Loucy (cell line): ENCODE data around the gene AGBL3.

Source experiments
- H2AFZ ChIP-seq: fragments of 200-600 bp; sonication (generic); 2 replicates; pipeline ENCODE4 v1.6.0; 2016; ENCODE audit warnings: antibody characterized with exemption, mild to moderate bottlenecking, low read length, moderate library complexity
- H3F3A ChIP-seq: fragments of 200-600 bp; 2 replicates; pipeline ENCODE4 v1.6.0; 2016; ENCODE audit warnings: antibody characterized with exemption, low read depth, mild to moderate bottlenecking
- H3K27me3 ChIP-seq: fragments of 200-600 bp; sonication (generic); 2 replicates; pipeline ENCODE4 v1.6.1; 2014; ENCODE audit warnings: low read length, mild to moderate bottlenecking; ENCODE audit not compliant: insufficient read depth, poor library complexity, severe bottlenecking
- H3K36me3 ChIP-seq: fragments of 200-600 bp; sonication (generic); 2 replicates; pipeline ENCODE4 v1.6.1; 2016; ENCODE audit warnings: low read length; ENCODE audit not compliant: insufficient read depth
- H3K4me1 ChIP-seq: fragments of 200-600 bp; sonication (generic); 2 replicates; pipeline ENCODE4 v1.5.1; 2014; ENCODE audit warnings: low read length, mild to moderate bottlenecking; ENCODE audit not compliant: insufficient read depth, poor library complexity, severe bottlenecking
- H3K4me2 ChIP-seq: fragments of 200-600 bp; sonication (generic); 2 replicates; pipeline ENCODE4 v1.6.0; 2014; ENCODE audit warnings: antibody characterized with exemption, low read length, low read depth, mild to moderate bottlenecking; ENCODE audit not compliant: poor library complexity, severe bottlenecking
- H3K4me3 ChIP-seq: fragments of 200-600 bp; sonication (generic); 2 replicates; pipeline ENCODE4 v1.5.1; 2014; ENCODE audit warnings: low read length, mild to moderate bottlenecking, mixed read lengths; ENCODE audit not compliant: poor library complexity, severe bottlenecking
- H3K79me2 ChIP-seq: fragments of 200-600 bp; sonication (generic); 2 replicates; pipeline ENCODE4 v1.6.1; 2014; ENCODE audit warnings: low read length; ENCODE audit not compliant: insufficient read depth
- H3K9ac ChIP-seq: fragments of 200-600 bp; sonication (generic); 2 replicates; pipeline ENCODE4 v1.6.0; 2014; ENCODE audit warnings: mild to moderate bottlenecking, low read depth, low read length, moderate library complexity; ENCODE audit not compliant: poor library complexity, severe bottlenecking
- H3K9me2 ChIP-seq: fragments of 200-600 bp; sonication (generic); replicated peaks from 2 replicates; pipeline ENCODE4 v1.6.1; 2016; ENCODE audit warnings: low read depth, low read length, mixed read lengths
- H3K9me3 ChIP-seq: fragments of 200-600 bp; sonication (generic); 2 replicates; pipeline ENCODE4 v1.6.1; 2014; ENCODE audit warnings: mild to moderate bottlenecking, antibody characterized with exemption, low read length, low read depth; ENCODE audit not compliant: insufficient read depth
- H4K20me1 ChIP-seq: fragments of 200-600 bp; sonication (generic); 2 replicates; pipeline ENCODE4 v1.6.0; 2014; ENCODE audit warnings: antibody characterized with exemption, low read length, mild to moderate bottlenecking; ENCODE audit not compliant: insufficient read depth, poor library complexity, severe bottlenecking
- EZH2phosphoT487 ChIP-seq: fragments of 200-600 bp; IDR thresholded peaks from 2 replicates; pipeline ENCODE4 v1.6.1; 2018; ENCODE audit warnings: antibody characterized with exemption, mild to moderate bottlenecking, moderate library complexity, borderline replicate concordance
- TF ChIP-seq, protein P1 (sequence below): fragments of 200-600 bp; sonication (generic); conservative IDR thresholded peaks from 2 replicates; pipeline ENCODE4 v1.5.1; 2014; ENCODE audit warnings: mild to moderate bottlenecking, antibody characterized with exemption, low read length

Gene AGBL3

DNA sequence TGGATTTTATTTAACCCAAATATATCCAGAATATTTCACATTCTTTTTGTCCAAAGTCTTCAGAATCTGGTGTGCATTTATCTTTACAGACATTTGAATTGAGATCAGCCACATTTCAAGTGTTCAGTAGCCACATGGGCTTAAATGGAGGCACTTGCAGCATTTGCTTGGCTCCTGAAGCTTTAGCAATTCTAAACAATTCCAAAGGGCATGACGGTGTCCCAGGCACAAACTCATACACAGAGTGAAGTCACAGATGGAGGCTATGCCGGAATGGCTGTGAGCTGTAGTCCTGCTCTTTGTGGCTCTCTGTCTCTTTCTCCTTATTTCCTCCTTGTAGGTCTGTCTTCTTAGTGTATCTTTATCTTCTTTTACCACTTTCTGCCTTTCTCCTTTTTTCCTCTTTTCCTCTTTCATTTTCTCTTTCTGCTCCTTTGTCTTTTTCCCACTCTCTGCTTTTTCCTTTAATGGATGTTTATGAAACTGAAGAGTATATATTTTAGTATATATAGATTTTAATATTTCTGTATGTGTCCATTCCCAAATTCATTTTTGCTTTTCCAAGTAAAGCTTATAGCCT lies 7.7 kb downstream of the AGBL3 start:
- H3K9ac ChIP-seq: no peak overlapping the region
- H2AFZ ChIP-seq: no peak overlapping the region
- H3K9me2 ChIP-seq: no peaks in the 10 kb centered on the region
- no peaks in the 10 kb centered on the region for H3K27me3 ChIP-seq
- H3K36me3 ChIP-seq: no peaks in the 10 kb centered on the region
- no peaks in the 10 kb centered on the region for H3K9me3 ChIP-seq
- H3K4me3 ChIP-seq: no peak overlapping the region
- no peaks in the 10 kb centered on the region for H4K20me1 ChIP-seq
- TF ChIP-seq, protein P1, sequence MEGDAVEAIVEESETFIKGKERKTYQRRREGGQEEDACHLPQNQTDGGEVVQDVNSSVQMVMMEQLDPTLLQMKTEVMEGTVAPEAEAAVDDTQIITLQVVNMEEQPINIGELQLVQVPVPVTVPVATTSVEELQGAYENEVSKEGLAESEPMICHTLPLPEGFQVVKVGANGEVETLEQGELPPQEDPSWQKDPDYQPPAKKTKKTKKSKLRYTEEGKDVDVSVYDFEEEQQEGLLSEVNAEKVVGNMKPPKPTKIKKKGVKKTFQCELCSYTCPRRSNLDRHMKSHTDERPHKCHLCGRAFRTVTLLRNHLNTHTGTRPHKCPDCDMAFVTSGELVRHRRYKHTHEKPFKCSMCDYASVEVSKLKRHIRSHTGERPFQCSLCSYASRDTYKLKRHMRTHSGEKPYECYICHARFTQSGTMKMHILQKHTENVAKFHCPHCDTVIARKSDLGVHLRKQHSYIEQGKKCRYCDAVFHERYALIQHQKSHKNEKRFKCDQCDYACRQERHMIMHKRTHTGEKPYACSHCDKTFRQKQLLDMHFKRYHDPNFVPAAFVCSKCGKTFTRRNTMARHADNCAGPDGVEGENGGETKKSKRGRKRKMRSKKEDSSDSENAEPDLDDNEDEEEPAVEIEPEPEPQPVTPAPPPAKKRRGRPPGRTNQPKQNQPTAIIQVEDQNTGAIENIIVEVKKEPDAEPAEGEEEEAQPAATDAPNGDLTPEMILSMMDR: no peak
- H3K4me1 ChIP-seq: peaks cover 20% of the 10 kb centered on the region
- peaks cover 16% of the 10 kb centered on the region for H3K79me2 ChIP-seq
- H3F3A ChIP-seq: no peaks in the 10 kb centered on the region
- no peak overlapping the region for H3K4me2 ChIP-seq

DNA sequence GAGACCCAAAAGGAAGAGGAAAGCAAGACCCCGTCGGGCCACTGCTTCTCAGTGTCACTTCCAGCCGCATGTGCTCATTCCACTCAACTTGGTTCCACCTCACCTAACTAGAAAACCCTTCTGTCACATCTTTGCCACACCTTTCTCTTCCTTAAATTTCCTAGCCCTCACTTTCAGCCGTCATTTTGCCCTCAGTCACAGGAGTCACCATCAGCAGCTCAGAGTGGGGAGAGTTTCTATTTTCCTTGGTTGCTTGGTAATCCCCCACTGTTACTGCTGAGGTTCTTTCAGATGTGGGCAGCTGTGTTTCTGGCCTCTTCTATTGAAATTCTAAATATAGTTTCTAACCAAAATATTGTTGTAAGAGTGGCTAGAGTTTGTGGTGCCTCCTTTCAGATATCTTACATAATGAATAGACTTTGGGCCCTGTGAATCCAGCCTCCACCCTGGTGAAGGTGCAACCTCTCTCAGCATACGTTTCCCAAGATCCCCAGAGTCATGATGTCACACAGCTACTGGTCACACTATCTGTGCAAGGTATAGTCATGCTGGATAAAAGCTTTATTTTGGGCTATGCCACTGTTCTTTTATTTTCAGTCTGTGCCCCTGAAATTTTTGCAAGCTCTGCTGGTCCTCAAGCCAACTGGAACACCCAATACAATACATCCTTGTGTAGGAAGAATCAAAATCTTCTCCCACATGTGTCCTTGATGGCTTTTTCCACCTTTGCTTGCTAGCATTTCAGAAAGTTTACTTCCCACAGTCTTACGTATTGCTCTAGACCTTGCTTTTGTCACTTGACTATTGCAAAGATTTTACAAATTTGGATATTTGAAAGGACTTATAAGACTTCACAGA lies 9.2 kb downstream of the AGBL3 start:
- H3K27me3 ChIP-seq: no peaks in the 10 kb centered on the region
- no peak overlapping the region for H3K4me2 ChIP-seq
- H3K4me1 ChIP-seq: peaks cover 8% of the 10 kb centered on the region
- no peaks in the 10 kb centered on the region for H3K9me2 ChIP-seq
- H2AFZ ChIP-seq: no peak overlapping the region
- TF ChIP-seq EZH2phosphoT487: no peak
- TF ChIP-seq, protein P1: no peak
- no peak overlapping the region for H3K9ac ChIP-seq
- peaks cover 5% of the 10 kb centered on the region; the same call in 1 of the 2 replicates for H3K79me2 ChIP-seq
- no peaks in the 10 kb centered on the region for H3K36me3 ChIP-seq
- H4K20me1 ChIP-seq: no peaks in the 10 kb centered on the region
- no peaks in the 10 kb centered on the region for H3F3A ChIP-seq
- no peaks in the 10 kb centered on the region for H3K9me3 ChIP-seq
- H3K4me3 ChIP-seq: no peak overlapping the region

DNA sequence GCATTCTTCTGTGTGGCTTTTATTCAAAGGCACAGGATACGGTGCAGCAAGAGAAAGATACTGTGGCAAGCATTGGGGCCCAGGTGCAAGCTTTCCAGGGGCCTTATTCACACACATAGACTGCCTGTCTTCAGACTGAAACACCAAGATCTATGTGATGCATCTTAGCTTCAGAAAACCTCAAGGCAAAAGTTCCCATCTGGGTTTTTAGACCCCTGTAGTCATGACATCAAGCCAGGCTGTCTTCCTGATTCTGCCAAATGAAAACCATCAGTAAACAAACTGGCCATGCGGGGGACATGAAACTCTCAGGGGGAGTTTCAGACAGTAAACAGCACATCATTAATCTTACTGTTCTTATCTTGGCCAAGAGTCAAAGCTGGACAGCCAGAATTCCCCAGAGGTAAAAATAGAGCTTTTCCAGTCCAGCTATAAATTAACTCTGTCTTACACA lies 9.8 kb downstream of the AGBL3 start:
- no peaks in the 10 kb centered on the region for H3K9me3 ChIP-seq
- no peak overlapping the region for H3K4me2 ChIP-seq
- H3K27me3 ChIP-seq: no peaks in the 10 kb centered on the region
- no peaks in the 10 kb centered on the region for H3K36me3 ChIP-seq
- no peak overlapping the region for H3K9ac ChIP-seq
- TF ChIP-seq EZH2phosphoT487: no peak
- TF ChIP-seq, protein P1: no peak
- no peaks in the 10 kb centered on the region for H3K9me2 ChIP-seq
- H3K79me2 ChIP-seq: no peaks in the 10 kb centered on the region
- no peaks in the 10 kb centered on the region for H3F3A ChIP-seq
- no peak overlapping the region for H3K4me3 ChIP-seq
- H3K4me1 ChIP-seq: peaks cover 4% of the 10 kb centered on the region
- no peaks in the 10 kb centered on the region for H4K20me1 ChIP-seq
- H2AFZ ChIP-seq: no peak overlapping the region
